WTC11 (cell line): ENCODE data around the gene POLR3A.

ENCODE experiments used
- ATF2 ChIP-seq: sonication (generic); formaldehyde crosslinking; IDR thresholded peaks from 2 replicates; pipeline ENCODE4 v1.8.1; 2022; ENCODE audit warnings: low read depth, missing genetic modification reagents, borderline replicate concordance
- JUN ChIP-seq: sonication (generic); formaldehyde crosslinking; IDR thresholded peaks from 2 replicates; pipeline ENCODE4 v1.8.0; 2023; ENCODE audit warnings: mild to moderate bottlenecking, missing genetic modification reagents
- MAX ChIP-seq: sonication (generic); formaldehyde crosslinking; IDR thresholded peaks from 2 replicates; pipeline ENCODE4 v1.8.0; 2022; ENCODE audit warnings: mild to moderate bottlenecking, missing genetic modification reagents
- NFE2L1 ChIP-seq: sonication (generic); formaldehyde crosslinking; IDR thresholded peaks from 2 replicates; pipeline ENCODE4 v1.8.1; 2023; ENCODE audit warnings: missing genetic modification reagents
- NR3C1 ChIP-seq: sonication (generic); formaldehyde crosslinking; conservative IDR thresholded peaks from 2 replicates; pipeline ENCODE4 v1.8.1; 2023; ENCODE audit warnings: low read depth, mild to moderate bottlenecking, missing genetic modification reagents
- SOX15 ChIP-seq: fragments of 250-450 bp; sonication (Bioruptor Pico); IDR thresholded peaks from 2 replicates; pipeline ENCODE4 v1.9.0; 2021; ENCODE audit warnings: mild to moderate bottlenecking
- TF ChIP-seq, protein P1 (sequence below): fragments of 200-600 bp; IDR thresholded peaks from 2 replicates; pipeline ENCODE4 v1.8.0; 2022; ENCODE audit warnings: antibody characterized with exemption
- TF ChIP-seq, protein P2 (sequence below): sonication (generic); formaldehyde crosslinking; IDR thresholded peaks from 2 replicates; pipeline ENCODE4 v1.8.0; 2022; ENCODE audit warnings: mild to moderate bottlenecking, missing genetic modification reagents
- TF ChIP-seq, protein P3 (sequence below): sonication (generic); formaldehyde crosslinking; IDR thresholded peaks from 2 replicates; pipeline ENCODE4 v1.8.0; 2022; ENCODE audit warnings: mild to moderate bottlenecking, missing genetic modification reagents
- TF ChIP-seq, protein P4 (sequence below): sonication (generic); formaldehyde crosslinking; IDR thresholded peaks from 2 replicates; pipeline ENCODE4 v1.8.1; 2023; ENCODE audit warnings: mild to moderate bottlenecking, missing genetic modification reagents, borderline replicate concordance
- TF ChIP-seq, protein P5 (sequence below): sonication (generic); formaldehyde crosslinking; conservative IDR thresholded peaks from 2 replicates; pipeline ENCODE4 v1.8.1; 2022; ENCODE audit warnings: mild to moderate bottlenecking, missing genetic modification reagents

DNA sequence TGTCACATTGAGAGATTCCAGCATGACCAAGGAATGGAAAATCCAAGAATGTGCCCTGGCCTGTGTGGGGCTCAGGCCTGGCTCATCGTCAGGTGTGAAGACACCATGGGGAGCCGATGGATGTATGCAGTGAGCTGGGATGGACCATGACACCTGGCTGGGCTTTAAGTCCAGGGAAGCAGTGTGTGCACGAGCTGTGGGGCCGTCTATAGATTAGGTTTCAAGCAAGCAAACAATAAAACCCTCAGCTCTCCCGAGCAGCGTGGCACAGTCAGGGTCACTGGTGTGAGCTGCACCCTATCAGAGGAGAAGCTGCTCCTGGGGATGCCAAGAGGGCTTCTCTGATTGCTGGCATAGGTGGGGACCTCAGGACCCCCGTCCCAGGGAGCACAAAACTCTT is 52.3 kb downstream of the POLR3A start:
- TF ChIP-seq SOX15 (CRISPR knock-in tag) (no peak), NFE2L1 (CRISPR knock-in tag) (no peak), MAX (CRISPR knock-in tag) (no peak), NR3C1 (CRISPR knock-in tag) (no peak), ATF2 (CRISPR knock-in tag) (no peak), JUN (no peak)
- TF ChIP-seq, protein P1, sequence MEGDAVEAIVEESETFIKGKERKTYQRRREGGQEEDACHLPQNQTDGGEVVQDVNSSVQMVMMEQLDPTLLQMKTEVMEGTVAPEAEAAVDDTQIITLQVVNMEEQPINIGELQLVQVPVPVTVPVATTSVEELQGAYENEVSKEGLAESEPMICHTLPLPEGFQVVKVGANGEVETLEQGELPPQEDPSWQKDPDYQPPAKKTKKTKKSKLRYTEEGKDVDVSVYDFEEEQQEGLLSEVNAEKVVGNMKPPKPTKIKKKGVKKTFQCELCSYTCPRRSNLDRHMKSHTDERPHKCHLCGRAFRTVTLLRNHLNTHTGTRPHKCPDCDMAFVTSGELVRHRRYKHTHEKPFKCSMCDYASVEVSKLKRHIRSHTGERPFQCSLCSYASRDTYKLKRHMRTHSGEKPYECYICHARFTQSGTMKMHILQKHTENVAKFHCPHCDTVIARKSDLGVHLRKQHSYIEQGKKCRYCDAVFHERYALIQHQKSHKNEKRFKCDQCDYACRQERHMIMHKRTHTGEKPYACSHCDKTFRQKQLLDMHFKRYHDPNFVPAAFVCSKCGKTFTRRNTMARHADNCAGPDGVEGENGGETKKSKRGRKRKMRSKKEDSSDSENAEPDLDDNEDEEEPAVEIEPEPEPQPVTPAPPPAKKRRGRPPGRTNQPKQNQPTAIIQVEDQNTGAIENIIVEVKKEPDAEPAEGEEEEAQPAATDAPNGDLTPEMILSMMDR: no peak
- TF ChIP-seq, protein P2, sequence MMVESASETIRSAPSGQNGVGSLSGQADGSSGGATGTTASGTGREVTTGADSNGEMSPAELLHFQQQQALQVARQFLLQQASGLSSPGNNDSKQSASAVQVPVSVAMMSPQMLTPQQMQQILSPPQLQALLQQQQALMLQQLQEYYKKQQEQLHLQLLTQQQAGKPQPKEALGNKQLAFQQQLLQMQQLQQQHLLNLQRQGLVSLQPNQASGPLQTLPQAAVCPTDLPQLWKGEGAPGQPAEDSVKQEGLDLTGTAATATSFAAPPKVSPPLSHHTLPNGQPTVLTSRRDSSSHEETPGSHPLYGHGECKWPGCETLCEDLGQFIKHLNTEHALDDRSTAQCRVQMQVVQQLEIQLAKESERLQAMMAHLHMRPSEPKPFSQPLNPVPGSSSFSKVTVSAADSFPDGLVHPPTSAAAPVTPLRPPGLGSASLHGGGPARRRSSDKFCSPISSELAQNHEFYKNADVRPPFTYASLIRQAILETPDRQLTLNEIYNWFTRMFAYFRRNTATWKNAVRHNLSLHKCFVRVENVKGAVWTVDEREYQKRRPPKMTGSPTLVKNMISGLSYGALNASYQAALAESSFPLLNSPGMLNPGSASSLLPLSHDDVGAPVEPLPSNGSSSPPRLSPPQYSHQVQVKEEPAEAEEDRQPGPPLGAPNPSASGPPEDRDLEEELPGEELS (CRISPR knock-in tag): no peak
- TF ChIP-seq, protein P3, sequence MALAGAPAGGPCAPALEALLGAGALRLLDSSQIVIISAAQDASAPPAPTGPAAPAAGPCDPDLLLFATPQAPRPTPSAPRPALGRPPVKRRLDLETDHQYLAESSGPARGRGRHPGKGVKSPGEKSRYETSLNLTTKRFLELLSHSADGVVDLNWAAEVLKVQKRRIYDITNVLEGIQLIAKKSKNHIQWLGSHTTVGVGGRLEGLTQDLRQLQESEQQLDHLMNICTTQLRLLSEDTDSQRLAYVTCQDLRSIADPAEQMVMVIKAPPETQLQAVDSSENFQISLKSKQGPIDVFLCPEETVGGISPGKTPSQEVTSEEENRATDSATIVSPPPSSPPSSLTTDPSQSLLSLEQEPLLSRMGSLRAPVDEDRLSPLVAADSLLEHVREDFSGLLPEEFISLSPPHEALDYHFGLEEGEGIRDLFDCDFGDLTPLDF (CRISPR knock-in tag): no peak
- TF ChIP-seq, protein P4, sequence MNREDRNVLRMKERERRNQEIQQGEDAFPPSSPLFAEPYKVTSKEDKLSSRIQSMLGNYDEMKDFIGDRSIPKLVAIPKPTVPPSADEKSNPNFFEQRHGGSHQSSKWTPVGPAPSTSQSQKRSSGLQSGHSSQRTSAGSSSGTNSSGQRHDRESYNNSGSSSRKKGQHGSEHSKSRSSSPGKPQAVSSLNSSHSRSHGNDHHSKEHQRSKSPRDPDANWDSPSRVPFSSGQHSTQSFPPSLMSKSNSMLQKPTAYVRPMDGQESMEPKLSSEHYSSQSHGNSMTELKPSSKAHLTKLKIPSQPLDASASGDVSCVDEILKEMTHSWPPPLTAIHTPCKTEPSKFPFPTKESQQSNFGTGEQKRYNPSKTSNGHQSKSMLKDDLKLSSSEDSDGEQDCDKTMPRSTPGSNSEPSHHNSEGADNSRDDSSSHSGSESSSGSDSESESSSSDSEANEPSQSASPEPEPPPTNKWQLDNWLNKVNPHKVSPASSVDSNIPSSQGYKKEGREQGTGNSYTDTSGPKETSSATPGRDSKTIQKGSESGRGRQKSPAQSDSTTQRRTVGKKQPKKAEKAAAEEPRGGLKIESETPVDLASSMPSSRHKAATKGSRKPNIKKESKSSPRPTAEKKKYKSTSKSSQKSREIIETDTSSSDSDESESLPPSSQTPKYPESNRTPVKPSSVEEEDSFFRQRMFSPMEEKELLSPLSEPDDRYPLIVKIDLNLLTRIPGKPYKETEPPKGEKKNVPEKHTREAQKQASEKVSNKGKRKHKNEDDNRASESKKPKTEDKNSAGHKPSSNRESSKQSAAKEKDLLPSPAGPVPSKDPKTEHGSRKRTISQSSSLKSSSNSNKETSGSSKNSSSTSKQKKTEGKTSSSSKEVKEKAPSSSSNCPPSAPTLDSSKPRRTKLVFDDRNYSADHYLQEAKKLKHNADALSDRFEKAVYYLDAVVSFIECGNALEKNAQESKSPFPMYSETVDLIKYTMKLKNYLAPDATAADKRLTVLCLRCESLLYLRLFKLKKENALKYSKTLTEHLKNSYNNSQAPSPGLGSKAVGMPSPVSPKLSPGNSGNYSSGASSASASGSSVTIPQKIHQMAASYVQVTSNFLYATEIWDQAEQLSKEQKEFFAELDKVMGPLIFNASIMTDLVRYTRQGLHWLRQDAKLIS: no peak
- TF ChIP-seq, protein P5, sequence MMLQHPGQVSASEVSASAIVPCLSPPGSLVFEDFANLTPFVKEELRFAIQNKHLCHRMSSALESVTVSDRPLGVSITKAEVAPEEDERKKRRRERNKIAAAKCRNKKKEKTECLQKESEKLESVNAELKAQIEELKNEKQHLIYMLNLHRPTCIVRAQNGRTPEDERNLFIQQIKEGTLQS (CRISPR knock-in tag): no peak
